Inflammatory macrophage treated with lipopolysaccharide for 4 hours (primary cell): Measurements from ENCODE around the gene TSPAN9.

ENCODE experiments used
- DNase-seq: peaks from one replicate; pipeline ENCODE4 v3.0.0-alpha.2; 2020

Gene TSPAN9

GRCh38 chr12:3076730-3077571 is at the start of gene TSPAN9:
TSS of gene TSPAN9 (plus strand) at chr12:3077379. CDS start at chr12:3201194, 123,815 bp downstream.
- peak; percentile 48 for DNase-seq

GRCh38 chr12:3028108-3028507 is 49.1 kb upstream of the TSPAN9 start:
- no peak for DNase-seq

GRCh38 chr12:3030821-3031429 is 46.3 kb upstream of the TSPAN9 start:
- DNase-seq = no peak

DNA sequence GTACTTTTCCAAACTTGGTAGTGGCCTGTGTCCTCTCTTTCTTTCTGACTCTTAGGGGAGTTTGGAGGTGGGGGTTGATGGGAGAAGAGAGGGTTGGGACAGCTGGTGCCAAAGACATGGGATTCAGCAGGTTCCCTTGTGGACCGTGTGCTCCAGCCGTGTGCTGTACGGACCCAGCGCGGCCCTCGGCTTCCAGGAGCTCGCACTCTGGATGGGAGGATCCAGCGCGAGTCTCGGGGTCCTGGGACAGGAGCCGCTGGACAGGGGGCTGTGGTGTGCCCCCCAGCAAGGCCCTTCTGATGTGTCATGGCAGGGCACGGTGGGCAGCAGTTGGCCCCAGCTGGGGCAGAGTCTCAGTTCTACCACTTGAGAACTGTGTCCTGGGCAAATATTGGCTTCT is 45.0 kb upstream of the TSPAN9 start:
- no peak for DNase-seq

GRCh38 chr12:3032770-3033538 is 44.2 kb upstream of the TSPAN9 start:
- no peak for DNase-seq

GRCh38 chr12:3033539-3033867 is 43.7 kb upstream of the TSPAN9 start:
- no peak for DNase-seq

DNA sequence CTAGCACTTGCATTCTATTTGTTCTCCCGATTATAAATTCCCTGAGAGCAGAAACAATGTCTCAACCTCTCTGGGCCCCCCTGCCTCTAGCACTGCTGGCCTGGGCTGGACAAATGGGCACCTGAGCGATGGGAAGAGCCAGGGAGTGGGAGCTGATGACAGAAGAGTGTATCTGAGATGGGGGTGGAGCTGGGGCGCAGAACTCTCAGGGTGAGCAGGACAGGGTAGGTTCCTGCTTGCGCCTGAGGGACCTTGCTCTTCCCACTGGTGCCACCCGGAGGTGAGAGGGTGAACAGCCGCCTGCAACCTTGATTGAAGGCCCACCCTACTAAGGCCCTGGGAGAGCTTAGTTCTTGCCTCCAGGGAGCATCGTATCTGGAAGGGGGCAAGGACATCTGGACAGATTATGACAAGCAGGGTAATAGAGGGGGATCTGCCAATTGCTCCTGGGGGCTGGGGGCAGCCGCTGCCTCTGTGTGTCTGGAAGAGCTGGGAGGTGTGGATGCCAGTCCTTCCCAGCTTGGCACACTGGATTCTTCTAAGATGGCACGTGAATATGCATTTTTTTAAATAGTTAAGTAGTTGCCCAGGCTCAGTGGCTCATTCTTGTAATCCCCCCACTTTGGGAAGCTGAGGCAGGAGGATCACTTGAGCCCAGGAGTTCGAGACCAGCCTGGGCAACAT is 43.0 kb upstream of the TSPAN9 start:
- peak; percentile 32 for DNase-seq

DNA sequence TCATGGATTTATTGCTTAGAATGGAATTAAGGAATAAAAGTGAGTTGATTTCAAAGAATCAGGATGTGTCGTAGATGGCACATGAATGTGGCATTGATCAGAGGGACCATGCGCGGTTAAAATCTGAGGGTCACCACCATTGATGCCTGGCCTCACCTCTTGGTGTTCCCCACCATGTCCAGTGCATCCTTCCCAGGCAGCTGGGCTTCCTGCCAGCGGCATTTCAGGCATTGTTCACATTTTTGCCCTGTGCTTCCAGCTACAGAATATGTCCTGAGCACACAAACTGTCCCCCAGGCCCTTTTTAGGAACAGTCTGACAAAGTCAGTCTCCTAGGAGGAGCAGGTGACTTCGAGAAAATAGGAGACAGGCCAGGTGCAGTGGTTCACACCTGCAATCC is 42.0 kb upstream of the TSPAN9 start:
- no peak for DNase-seq

DNA sequence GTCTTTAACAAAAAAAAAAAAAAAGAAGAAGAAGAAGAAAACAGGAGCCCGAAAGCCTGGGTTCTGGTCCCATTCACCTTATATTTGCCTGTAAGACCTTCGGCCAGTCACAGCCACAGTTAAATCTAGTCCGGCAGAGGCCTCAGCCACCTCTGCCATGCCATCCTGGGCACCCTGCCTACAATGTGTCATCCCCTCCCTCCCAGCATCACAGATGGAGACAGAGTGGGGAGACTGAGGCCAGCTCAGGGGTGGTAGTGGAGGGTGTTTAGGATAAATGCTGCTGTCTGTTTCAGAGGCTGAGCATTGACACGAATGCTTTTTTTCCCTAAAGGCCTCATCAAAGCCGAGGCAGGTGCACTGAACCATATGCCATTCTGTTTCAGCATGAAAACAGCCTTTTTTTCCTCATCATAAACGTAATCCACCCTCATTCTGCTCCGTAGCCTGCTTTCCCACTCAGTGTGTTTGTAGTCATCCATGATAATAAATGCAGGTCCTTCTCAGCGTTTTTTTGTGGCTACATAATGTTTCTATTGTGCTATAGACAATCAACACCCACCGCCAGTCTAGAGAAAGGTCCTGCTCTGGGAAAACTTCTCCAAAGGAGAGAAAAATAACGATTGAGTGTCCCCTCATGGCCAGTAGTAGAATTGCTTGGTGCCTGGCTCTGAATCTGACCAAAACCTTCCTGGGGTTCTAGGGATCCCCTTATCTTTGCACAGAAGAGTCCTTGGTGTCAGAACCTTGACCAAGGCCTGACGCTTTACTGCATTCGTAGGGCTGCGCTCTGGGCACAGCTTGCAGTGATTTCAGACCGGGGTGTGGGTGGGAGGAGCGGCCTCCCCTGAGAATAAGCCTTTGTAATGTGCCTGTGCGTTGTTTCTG is 41.1 kb upstream of the TSPAN9 start:
- DNase-seq = no peak

DNA sequence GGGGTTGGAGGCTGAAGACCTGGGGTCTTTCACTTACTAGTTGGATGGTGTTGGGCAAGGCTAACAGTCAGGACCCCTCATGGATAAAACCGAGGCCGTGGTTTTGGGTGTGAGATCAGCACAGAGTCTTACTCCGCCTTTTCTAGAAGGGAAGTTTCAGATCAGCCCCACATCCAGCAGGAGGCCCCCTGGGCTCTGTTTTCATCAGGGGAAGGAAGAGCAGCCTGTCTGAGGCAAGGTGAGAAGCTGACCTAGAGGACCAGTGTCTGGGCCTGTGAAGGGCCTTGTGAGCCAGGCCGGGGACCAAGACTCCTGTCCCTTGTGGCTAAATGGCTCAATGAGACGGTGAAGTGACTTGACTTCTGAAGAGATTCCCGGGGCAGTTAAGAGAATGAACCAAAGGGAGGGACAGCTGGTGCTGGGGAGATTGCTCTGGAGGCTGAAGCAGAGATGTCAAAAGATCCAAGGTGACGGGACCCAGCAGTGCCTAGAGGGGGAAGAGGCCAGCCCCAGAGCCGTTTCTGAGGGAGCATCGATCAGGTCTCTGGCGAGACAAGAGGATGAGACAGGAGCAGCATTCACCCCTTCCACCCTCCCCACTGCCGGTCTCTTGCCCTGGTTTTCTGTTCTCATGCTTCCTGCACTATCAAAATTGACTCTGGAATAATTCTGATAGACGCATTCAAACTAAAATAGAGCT is 40.1 kb upstream of the TSPAN9 start:
- DNase-seq = no peak

- DNase-seq = no peak
Measured at GRCh38 chr12:3038166-3038565, 39.0 kb upstream of the TSPAN9 start.

DNA sequence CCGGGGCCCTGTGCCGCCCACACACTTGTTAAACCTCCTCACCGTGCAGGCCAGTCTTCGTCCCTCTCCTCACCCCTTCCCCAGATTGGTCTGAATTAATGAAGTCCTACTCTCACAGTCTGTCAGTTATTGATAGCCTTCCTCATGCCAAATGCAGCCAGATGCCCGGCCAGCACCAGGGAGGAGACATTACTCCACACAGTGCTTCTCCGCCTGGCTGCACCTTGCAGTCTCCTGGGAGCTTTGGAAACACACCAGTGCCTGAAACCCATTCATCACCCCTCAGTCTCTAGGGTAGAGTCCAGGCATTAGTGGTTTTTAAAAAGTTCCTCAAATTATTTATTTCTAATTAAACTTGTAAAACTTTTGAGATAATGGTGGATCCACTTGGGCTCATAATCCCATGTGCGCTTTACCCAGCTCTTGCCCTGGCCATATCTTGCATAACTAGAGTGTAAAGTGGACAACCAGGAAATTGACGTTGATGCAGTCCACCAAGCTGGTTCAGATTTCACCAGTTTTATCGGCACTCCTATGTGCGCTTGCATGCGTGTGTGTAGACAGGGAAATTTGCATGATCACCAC is 38.2 kb upstream of the TSPAN9 start:
- DNase-seq = no peak

GRCh38 chr12:3040026-3040656 is 37.0 kb upstream of the TSPAN9 start:
- no peak for DNase-seq

DNA sequence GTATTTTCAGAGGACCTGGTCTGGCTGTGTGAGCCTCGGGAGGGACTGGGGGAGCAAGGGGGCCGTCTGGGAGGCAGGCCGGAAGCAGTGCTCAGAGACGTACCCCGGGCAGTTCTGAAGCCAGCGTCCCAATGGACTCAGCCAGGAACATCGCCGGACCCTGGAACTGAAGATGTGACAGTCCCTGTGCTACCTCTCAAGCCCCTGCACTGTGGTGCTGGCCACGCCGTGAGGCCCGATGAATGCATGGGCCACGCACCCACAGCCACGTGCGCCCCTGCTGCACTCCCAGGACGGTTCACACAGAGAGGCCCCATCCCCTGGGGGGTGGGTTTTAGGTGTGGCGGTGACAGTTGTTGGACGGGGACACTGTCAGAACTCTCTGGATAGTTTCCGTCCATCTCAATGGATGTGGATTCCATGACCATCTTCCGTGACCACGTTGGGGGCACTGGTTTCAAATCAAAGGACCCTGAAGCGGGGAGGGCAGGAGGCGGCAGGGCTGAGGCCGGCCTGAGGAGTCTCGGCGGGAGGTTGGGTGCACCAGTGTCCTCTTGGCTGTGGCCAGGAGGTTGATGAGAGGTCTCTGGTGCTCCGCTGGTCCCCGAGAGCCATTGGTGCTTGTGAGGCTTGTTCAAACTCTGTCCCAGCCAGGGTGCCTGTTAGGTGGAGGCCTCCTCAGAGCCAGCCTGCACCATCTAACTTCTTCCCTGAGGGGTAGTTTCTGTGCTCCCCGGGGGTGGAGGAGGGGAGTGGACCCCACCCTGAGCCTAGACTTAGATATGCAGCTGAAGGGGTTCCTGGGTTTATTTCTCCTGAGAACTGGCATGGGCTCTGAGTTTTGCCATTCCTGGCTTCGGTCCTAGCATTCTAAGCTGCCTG is 36.3 kb upstream of the TSPAN9 start:
- DNase-seq = no peak

DNA sequence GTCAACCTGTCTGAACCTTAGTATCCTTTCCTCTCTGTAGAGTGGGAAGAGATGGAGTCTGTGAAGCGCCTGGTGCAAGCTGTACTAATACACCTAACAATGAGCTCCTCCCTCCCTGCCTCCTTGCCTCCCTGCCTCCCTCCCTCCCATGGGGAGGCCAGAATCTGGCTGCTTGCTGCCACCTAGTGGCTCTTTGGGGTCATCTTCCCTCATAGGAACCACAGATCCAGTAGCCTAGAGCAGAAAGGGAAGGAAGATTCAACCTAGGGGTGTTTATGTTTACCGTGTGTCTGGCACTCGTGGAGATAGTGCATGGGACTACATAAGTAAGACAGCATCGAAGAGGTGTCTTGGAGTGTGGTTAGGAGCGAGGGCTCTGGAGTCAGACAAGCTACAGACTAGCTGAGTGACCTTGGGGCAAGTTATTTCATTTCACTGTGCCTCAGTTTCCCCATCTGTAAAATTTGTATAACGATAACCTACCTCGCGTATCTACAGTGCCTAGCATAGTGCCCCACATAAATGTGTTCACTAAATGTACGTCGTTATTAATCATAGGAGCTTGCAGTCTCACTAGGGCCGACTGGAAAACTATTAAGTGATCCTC is 35.5 kb upstream of the TSPAN9 start:
- DNase-seq = peak; percentile 82

- no peak for DNase-seq
Measured at GRCh38 chr12:3042394-3042793, 34.8 kb upstream of the TSPAN9 start.

GRCh38 chr12:3042826-3043225 is 34.4 kb upstream of the TSPAN9 start:
- no peak for DNase-seq

- no peak for DNase-seq
Measured at GRCh38 chr12:3043406-3043805, 33.8 kb upstream of the TSPAN9 start.

DNA sequence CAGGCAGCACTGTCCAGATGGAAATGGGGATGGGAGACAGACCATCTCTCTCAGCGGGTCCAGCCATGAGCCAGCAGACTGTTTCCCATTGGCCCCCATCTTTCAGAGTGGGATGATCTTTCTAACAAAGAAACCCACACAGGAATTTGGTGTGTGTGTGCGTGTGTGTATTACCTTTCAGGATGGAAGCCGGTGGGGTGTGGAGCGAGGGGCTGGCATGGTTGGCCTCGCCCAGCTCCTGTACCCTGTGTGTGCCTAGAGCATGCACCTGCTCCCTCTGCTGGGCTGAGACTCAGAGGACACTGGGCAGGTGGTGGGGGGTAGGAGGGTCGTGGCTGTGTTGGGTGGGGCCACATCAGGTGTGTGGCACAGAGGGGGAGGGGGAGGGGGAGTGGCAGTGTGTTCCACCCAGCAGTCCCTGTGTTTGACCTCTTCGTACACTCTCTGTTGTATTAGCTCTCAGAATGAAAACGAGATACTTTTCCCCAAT is 33.0 kb upstream of the TSPAN9 start:
- DNase-seq = no peak
